ENCODE data around the gene TRIM17. TPM values are rescaled to one million over a fixed set of nuclear protein-coding genes. Genes with fewer than 3 reads are reported as not detected.

The TRIM17 gene, protein sequence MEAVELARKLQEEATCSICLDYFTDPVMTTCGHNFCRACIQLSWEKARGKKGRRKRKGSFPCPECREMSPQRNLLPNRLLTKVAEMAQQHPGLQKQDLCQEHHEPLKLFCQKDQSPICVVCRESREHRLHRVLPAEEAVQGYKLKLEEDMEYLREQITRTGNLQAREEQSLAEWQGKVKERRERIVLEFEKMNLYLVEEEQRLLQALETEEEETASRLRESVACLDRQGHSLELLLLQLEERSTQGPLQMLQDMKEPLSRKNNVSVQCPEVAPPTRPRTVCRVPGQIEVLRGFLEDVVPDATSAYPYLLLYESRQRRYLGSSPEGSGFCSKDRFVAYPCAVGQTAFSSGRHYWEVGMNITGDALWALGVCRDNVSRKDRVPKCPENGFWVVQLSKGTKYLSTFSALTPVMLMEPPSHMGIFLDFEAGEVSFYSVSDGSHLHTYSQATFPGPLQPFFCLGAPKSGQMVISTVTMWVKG
- 0.38 TPM for total RNA-seq
- long read RNA-seq, result 0 reads

DNA sequence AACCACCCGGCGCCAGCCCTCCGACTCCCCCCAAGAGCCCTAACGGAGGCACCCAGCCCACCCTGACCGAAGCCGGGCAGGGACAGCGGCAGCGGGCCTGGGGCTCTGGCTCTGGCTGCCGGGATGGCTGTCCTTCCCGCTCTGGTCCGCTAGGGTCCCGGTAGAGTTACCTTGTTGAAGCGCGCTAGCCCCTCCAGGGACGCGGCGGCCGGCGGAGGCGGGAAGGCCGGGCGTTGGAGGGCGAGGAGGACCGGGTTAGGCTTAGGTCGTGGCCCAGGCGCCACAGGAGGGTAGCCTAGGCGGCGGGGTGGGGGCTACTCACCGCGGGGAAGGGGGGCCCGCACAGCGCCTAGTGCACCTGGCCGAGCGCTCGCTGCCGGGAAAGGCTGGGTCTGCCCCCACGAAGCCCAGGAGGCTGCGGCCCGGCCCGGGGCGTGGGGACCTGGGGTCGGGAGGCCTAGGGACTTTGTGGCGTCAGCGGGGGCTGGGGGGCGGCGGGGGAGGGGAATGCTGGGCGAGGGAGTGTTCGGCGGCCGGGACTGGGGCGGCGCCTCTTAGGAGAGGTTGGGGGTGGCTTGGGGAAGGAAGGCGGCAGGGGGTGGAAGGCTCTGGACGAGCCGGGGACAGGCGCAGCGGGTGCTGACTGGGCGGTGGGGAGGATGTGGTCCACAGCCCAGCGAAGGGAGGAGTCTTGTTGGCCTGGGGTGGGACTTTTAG is at the start of gene TRIM17:
Gene TRIM17 (minus strand): TSS at position 645 of the 717 bp plus-strand sequence. CDS start 1,789 bp downstream, outside the sequence.
- intact Hi-C loops (cut with DNase I), result no loop called here
- ATAC-seq (peak; percentile 46), DNase-seq (ENCODE audit: missing footprints) (peak; percentile 62)

DNA sequence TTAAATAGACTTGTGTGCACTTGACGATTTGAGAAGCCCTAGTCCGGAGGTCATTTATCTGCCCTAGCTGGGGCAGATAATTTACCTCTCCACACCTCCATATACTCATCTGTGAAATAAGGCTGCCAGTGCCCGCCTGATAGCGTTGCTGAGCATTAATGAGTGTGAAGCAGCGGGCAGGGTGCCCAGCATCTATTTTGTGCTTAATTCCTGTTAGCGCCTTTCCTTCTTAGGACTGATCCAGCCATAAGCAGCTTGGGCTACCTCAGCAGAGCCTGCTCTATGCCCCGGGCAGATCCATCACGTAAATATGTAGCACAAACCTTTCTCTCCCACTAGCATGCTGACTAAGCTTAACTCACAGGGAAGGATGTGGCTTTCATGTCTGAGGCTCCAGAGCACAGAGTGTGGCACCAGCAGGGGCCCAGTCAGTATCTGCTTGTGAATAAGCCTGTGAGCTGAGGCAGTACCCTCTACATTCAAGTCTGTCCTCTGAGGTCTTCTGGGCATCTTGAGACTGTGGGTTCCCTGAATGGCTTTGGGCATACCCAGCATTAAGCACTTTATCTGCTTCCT is 49.0 kb upstream of the TRIM17 start:
- ATAC-seq (no peak), DNase-seq (ENCODE audit: missing footprints) (no peak)
- intact Hi-C loops (cut with DNase I), result no loop called here

DNA sequence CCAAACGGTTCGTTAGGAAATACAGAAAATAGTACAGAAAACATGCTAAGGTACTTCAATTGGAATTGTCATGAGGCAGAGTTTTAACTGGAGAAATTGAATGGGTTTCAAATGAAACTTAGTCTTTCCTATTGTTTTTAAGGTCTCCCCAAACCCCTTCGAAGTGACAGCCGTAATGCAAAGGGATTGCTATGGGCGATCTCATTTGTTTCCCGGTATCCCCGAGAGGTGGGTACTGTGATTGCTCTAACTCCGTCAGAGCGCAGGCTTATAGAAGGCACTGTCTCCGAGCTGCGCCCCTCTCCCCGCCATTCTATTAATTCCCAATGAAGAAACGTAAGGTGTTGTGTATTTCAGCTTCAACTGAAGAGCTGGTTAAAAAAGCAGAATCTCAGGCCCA is 48.5 kb upstream of the TRIM17 start:
- intact Hi-C loops (cut with DNase I), result no loop called here
- ATAC-seq (no peak), DNase-seq (ENCODE audit: missing footprints) (no peak)

DNA sequence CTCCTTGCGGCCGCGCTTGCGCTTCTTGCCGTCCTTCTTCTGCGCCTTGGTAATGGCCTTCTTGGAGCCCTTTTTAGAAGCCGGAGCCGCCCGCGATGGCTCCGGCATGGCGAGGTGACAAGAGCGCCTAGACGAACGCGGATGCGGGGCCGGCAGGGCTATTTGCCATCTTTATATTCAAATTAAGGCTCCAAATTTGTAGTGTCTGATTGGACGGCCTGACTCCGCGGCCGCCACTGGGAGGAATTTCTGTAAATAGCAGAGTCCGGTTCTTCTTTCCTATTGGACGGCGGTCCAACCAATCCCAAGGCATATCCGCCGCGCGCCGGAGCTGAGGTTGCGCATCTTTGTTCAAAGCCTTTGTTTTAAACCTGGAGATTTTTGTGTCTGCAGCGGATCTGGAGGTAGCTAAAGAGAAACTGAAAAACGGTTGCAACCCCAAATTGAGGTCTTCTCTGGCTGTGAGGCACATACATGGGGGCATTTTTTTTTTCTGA is 47.9 kb upstream of the TRIM17 start:
- intact Hi-C loops (cut with DNase I), result no loop called here
- peak; percentile 75 for ATAC-seq
- peak; percentile 82 for DNase-seq (ENCODE audit: missing footprints)

DNA sequence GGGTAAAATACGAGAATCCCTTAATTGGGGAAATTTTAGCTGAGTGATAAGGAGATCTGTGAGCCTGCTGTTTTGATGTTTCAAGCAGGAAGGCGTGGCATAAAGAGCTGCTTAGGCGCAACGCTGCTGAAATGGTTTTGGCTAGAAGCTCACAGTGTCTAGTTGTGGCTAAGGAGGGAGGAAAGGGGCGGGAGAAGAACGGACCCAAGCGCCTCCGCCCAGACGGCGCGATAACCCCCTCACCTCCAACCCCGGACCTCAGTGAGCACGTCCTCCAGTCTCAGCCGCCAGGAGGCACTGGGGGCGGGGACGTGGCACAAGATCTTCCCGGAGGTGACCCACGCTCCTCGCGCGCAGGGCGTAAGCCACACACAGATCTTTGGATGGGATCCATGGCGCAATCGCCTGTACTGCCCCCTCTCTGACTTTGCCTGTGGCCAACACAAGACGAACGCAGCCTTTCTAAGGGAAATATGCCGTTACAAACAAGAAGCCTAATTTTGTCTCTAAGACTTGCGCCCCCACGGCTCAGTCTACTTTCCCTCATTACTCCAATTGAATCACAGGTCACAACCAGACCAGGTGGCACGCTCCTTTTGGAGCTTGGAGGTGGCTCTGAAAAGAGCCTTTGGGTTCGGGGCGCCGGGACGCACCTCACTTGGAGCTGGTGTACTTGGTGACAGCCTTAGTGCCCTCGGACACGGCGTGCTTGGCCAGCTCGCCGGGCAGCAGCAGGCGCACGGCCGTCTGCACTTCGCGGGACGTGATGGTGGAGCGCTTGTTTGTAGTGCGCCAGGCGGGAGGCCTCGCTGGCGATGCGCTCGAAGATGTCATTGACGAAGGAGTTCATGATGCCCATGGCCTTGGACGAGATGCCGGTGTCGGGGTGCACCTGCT is 47.1 kb upstream of the TRIM17 start:
- ATAC-seq (peak; percentile 42), DNase-seq (ENCODE audit: missing footprints) (no peak)
- intact Hi-C loops (cut with DNase I), result no loop called here

DNA sequence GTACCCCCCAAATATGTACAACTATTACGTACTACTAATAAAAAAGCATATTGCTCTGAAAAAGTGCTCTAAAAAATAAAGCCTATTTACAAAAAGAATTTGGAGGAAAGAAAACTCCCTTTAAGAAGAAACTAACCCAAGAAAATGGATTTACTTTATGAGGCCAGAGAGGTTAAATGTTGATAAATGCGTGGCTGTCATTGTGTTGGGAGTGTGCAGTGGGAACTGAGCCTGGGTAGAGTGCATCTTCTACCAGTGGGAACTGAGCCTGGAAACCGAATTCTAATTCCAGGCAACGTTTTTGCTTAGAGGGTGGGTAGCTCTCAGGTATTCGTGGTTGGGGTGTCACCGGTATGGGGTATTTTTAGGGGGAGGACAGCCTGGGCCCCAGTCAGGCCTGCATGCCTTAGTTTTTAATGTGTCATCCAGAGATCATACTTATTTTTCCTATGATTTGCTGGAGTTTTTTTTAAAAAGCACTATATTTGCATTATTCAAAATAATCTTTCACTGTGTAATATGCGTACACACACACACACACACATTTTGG is 46.4 kb upstream of the TRIM17 start:
- intact Hi-C loops (cut with DNase I), result no loop called here
- ATAC-seq, result no peak

DNA sequence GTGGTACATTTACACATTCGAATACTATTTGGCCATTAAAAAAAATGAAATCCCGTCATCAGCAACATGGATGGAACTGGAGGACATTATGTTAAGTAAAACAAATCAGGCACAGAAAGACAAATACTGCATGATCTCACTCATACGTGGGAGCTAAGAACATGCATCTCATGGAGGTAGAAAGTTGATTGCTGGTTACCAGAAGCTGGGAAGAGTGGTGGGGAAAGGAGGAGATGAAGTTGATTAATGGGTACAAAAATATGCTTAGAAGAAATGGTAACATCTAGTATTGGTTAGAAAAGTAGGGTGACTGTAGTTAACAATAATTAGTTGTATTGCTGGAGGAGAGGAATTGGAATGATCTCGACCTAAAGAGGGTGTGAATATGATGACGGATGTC is 45.9 kb upstream of the TRIM17 start:
- intact Hi-C loops (cut with DNase I), result no loop called here

More for the DNA sequence above, 46.4 kb upstream of the TRIM17 start:
- DNase-seq (ENCODE audit: missing footprints), result no peak

DNA sequence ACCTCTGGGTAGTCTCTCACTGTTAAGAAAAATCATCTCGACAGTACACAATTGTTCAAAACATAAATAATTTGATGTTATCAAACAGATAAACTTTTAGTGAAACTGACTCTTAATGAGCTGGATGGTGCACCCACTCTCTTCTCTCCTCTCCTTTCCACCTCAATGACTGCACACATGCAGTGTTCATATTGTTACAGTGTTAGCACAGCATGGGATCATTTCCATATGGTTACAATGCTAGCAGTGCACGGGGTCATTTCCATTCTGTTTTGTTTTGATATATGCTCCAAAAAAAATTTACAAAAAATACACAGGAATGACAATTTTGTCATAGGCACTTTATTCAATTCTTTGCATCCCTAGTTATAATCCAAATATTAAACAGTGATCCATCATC is 44.2 kb upstream of the TRIM17 start:
- intact Hi-C loops (cut with DNase I), result no loop called here
- no peak for DNase-seq (ENCODE audit: missing footprints)

More for the DNA sequence above, 45.9 kb upstream of the TRIM17 start:
- ATAC-seq, result no peak
- DNase-seq (ENCODE audit: missing footprints), result no peak

DNA sequence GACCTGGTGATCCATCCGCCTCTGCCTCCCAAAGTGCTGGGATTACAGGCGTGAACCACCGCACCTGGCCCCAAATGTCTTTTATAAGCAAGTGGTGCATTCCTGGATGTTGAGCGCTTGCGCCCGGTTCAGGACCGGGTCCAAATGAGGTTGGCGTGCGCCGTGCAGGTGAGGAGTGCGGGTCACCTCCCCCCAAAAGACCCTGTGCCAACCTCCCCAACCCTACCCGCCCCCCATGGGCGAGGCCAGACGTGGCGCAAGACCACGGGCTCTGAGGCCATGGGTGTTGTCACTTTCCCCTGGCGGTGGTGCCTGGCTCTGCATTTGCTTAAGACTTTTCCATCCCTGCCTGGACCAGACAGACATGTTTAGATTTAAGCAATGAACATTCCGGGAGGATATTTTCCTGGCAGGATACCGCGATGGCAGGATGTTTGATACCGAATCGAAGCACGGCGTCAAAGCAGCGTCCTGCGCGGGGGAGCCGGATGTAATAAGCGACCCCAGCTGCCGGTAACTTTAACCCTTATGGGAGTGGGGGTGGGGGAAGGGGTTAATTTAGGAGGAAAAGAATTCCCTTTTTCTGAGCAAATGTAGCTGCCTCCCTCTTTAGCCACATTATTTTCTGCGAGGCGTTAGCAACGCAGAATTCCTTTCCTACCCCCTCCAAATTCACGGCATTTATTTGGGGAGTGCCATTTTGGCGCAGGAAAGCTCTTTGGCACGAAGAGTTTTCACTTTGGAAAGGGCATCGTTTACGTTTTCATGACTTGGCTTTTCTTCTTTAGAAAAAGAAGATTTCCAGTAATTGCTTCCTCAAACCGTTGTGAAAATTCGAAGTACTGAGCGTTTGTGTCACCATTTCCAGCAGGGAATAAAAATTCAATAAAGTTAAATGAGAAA is 42.7 kb upstream of the TRIM17 start:
- intact Hi-C loops (cut with DNase I), result loop anchor here (5.0 kb wide), 2 partner anchors 52 to 82 kb away; partner anchors contain the start of gene TRIM11
- DNase-seq (ENCODE audit: missing footprints), result no peak
- peak; percentile 13 for ATAC-seq

More for the DNA sequence above, 44.2 kb upstream of the TRIM17 start:
- no peak for ATAC-seq

DNA sequence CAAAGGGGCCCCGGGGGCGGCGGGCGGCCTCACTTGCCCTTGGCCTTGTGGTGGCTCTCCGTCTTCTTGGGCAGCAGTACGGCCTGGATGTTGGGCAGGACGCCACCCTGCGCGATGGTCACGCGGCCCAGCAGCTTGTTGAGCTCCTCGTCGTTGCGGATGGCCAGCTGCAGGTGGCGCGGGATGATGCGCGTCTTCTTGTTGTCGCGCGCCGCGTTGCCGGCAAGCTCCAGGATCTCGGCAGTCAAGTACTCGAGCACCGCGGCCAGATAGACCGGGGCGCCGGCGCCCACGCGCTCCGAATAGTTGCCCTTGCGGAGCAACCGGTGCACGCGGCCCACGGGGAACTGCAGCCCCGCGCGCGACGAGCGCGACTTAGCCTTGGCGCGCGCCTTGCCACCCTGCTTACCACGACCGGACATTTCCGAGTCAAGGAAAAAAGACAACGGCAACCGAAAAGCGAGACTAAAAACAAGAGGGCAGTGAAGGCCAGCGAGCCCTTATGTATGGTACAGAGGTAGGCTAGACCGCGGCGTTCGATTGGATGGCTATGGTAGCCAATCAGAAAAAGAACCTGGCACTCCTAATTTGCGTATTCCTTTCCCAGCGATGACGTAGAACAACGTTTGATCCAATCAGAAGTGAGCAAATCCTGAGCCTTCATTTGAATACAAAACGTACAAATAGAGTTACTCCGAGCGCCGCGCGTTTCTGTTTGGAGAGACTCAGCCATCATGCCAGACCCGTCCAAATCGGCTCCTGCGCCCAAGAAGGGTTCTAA is 40.9 kb upstream of the TRIM17 start:
- DNase-seq (ENCODE audit: missing footprints) (peak; percentile 90), ATAC-seq (peak; percentile 97)
- intact Hi-C loops (cut with DNase I), result loop anchor here (5.0 kb wide), 2 partner anchors 50 to 80 kb away; partner anchors contain the start of gene TRIM11

DNA sequence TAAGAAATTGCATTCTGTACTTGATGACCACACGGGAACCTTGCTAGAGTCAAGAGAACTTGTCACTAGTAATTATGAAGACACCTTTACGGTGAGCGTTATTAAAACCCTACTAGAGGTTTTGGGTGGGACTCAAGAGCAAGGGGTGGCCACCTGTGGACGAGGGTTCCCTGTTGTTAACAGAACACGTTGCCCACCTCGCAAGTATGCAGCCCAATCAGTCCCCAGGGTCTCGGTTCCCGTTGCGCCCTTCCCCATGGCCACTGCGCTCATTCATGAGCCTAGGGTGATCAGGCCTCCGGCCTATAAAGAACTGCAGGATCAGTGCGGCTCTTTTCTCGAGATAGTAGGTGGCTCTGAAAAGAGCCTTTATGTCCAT is 40.3 kb upstream of the TRIM17 start:
- DNase-seq (ENCODE audit: missing footprints) (no peak), ATAC-seq (peak; percentile 5)
- intact Hi-C loops (cut with DNase I), result loop anchor here (5.0 kb wide), 2 partner anchors 50 to 80 kb away; partner anchors contain the start of gene TRIM11

DNA sequence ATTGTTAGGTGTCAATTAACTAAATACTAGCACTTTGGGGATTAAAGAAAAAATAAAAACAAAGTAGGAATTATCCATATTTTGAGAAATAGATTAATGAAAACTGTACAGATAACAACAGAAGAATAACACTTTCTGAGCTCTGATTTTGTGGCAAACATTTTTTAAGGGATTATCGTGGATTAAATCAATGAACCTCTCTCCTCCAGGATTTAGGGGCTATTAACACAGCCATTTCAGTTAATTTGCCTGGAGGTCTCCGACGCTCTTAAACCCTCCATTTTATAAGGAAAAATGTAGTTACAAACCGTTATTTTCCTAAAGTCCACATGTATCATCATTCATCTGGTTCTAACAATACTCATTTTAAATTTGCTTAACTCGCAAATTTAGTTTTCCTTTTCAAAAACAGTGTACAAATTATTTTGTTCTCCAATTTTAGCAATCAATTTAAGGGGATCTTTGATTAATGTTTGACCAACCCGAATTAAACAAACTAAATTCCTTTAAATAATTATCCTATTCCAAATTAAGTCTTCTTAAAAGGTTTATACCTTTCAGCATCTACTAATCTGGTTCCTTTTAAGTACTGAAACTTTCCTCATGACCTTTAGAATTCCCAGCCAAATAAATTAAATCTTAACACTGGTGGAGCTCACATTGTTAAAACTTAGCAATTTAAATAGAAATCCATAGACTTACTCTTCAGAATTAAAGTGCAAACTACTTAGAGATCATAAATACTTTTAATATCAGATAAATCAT is 39.8 kb upstream of the TRIM17 start:
- intact Hi-C loops (cut with DNase I), result loop anchor here (5.0 kb wide), 2 partner anchors 49 to 79 kb away; partner anchors contain the start of gene TRIM11
- ATAC-seq (no peak), DNase-seq (ENCODE audit: missing footprints) (no peak)

DNA sequence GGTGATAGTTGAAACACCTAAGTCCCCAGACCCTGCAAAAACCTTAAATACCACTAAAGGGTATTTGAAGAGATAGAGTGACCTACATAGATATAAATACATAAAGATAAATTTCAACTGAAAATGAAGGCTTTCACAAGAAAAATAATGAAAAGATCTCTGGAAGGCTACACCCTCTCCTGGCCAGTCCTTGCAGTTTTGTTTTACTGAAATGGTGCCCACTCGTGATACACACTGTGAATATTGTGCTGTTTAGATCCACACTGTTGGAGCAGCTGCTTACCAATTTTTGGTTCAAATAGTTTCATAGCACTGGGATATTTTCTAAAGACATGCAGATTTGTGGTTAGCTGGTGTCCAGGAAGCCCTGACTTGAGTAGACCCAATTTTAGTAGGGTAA is 39.1 kb upstream of the TRIM17 start:
- intact Hi-C loops (cut with DNase I), result loop anchor here (5.0 kb wide), 2 partner anchors 48 to 78 kb away; partner anchors contain the start of gene TRIM11
- ATAC-seq (no peak), DNase-seq (ENCODE audit: missing footprints) (no peak)

DNA sequence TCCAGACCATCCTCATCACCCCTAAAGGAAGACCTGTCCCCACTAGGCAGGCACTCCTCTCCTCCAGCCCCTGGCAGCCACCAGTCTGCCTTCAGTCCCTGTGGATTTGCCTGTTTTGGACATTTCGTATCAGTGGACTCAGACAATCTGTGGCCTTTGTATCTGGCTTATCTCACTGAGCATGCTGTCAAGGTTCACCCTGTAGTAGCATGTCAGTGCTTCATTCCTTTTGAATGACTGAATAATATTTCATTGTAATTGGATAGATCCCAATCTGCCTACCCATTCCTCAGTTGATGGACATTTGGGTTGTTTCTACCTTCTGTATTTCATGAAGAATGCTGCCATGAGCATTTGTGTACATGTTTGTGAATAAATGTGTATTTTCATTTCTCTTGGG is 37.6 kb upstream of the TRIM17 start:
- no peak for DNase-seq (ENCODE audit: missing footprints)
- intact Hi-C loops (cut with DNase I), result no loop called here
- ATAC-seq, result no peak

DNA sequence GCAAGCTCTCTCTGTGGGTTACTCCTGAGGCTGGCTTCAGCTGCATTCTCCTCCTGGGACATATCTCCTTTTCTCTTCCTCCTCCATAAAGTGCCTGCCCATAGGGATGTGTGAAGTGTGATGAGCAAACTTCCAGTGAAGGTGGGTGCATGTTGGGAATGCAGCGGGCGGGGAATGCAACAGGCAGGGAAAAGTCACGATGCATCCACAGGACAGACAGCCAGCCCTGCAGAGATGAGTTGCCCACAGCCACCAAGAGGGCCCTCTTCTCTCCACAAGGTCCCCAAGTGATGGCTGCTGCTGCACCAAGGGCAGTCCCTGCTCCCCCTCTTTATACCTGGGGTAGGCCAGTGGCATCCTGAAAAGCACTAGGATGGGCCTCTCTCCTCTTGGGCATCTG is 37.0 kb upstream of the TRIM17 start:
- intact Hi-C loops (cut with DNase I), result no loop called here
- no peak for ATAC-seq
- no peak for DNase-seq (ENCODE audit: missing footprints)

Data from Right ventricle myocardium inferior (tissue), 1 donor.